Activated CD8-positive, alpha-beta memory T cell treated with anti-CD3 and anti-CD28 coated beads, Interleukin-2, amount 10 ng/mL, durations not matched to agents 7 days and 5 days (primary cell): Measurements from ENCODE around the gene SRSF11. TPM values are rescaled to one million over a fixed set of nuclear protein-coding genes. Genes with fewer than 3 reads are reported as not detected.
A peak's percentile ranks its signal among the peaks of the same experiment; 100 is the strongest.
"Not testable (repeated sequence)": the region's sequence is repeated elsewhere in the genome, so short reads cannot be mapped to it uniquely, and the experiment has no call there.

Experiments used
- ATAC-seq: fragments of 150-1000 bp; cut with Tn5 transposase; one replicate; pipeline ENCODE4 v1.10.0; 2021; ENCODE audit warnings: moderate library complexity
- CTCF ChIA-PET: fragments of 350-600 bp; sonication (Branson Sonifier 250); formaldehyde crosslinking; loops from one replicate; lab custom pipeline; 2021; ENCODE audit warnings: antibody characterized with exemption; lab: Charles Lee
- DNase-seq: peaks from one replicate; pipeline ENCODE4 v3.0.0-alpha.2; 2020
- H3K27ac Mint-ChIP-seq: one replicate; pipeline ENCODE4 v1.8.0; 2021; ENCODE audit warnings: mild to moderate bottlenecking, mixed read lengths
- H3K27me3 Mint-ChIP-seq: one replicate; pipeline ENCODE4 v1.8.0; 2021; ENCODE audit warnings: mixed read lengths
- H3K36me3 Mint-ChIP-seq: one replicate; pipeline ENCODE4 v1.8.0; 2021; ENCODE audit warnings: mild to moderate bottlenecking, mixed read lengths
- H3K4me1 Mint-ChIP-seq: one replicate; pipeline ENCODE4 v1.8.0; 2021; ENCODE audit warnings: mixed read lengths
- H3K4me3 Mint-ChIP-seq: one replicate; pipeline ENCODE4 v1.8.0; 2021; ENCODE audit warnings: mild to moderate bottlenecking, moderate library complexity, mixed read lengths
- H3K9me3 Mint-ChIP-seq: one replicate; pipeline ENCODE4 v1.8.0; 2022; ENCODE audit warnings: low read depth, mixed read lengths
- total RNA-seq, 2 experiments: library from RNA; stranded (reverse); gene quantifications; one replicate each; pipeline ENCODE4 v1.2.3, GENCODE V29; 2021

SRSF11 gene
- total RNA-seq: 100 to 1,000 TPM; 190 to 196 TPM

- DNase-seq (peak; percentile 97), ATAC-seq (peak; percentile 96)
- Mint-ChIP-seq H3K4me1 (peaks cover 44% of the 10 kb centered on the region), H3K9me3 (no peaks in the 10 kb centered on the region), H3K4me3 (peak within 1 kb of the TSS; percentile 88), H3K36me3 (peaks cover 34% of the 10 kb centered on the region), H3K27ac (peak within 1 kb of the TSS; percentile 94), H3K27me3 (no peaks in the 10 kb centered on the region)
- CTCF ChIA-PET: interaction anchor here (1.2 to 2.8 kb wide), 5 partner anchors 10 to 132 kb away, joined by 4 to 18 read pairs (median 8); partner anchors contain the start of gene ANKRD13C
Measured at GRCh38 chr1:70221238-70222121, at the start of gene SRSF11. Gene SRSF11 (plus strand): TSS chr1:70221380. CDS start chr1:70221637, 257 bp downstream.

- H3K27ac Mint-ChIP-seq: no peak overlapping the region
- H3K4me3 Mint-ChIP-seq: no peak overlapping the region
- CTCF ChIA-PET: no interaction called here
- no peaks in the 10 kb centered on the region for H3K9me3 Mint-ChIP-seq
- H3K36me3 Mint-ChIP-seq: peaks cover 28% of the 10 kb centered on the region
- no peaks in the 10 kb centered on the region for H3K27me3 Mint-ChIP-seq
- H3K4me1 Mint-ChIP-seq: peaks cover 12% of the 10 kb centered on the region
- DNase-seq (no peak), ATAC-seq (no peak)
Measured at GRCh38 chr1:70171512-70171911, 49.7 kb upstream of the SRSF11 start.

- H3K4me3 Mint-ChIP-seq, H3K9me3 Mint-ChIP-seq, H3K4me1 Mint-ChIP-seq, DNase-seq, H3K27ac Mint-ChIP-seq, H3K27me3 Mint-ChIP-seq, CTCF ChIA-PET, ATAC-seq: not testable (repeated sequence)
- H3K36me3 Mint-ChIP-seq: peaks cover 26% of the 10 kb centered on the region
Measured at GRCh38 chr1:70185181-70185580, 36.0 kb upstream of the SRSF11 start.

- no peak overlapping the region for H3K4me3 Mint-ChIP-seq
- CTCF ChIA-PET: no interaction called here
- ATAC-seq: no peak
Measured at GRCh38 chr1:70188522-70188921, 32.7 kb upstream of the SRSF11 start.

GRCh38 chr1:70190180-70190579 is 31.0 kb upstream of the SRSF11 start:
- peaks cover 23% of the 10 kb centered on the region for H3K36me3 Mint-ChIP-seq
- CTCF ChIA-PET: no interaction called here
- H3K27me3 Mint-ChIP-seq: no peaks in the 10 kb centered on the region
- DNase-seq (no peak), ATAC-seq (no peak)
- H3K9me3 Mint-ChIP-seq: no peaks in the 10 kb centered on the region
- peaks cover 5% of the 10 kb centered on the region for H3K4me1 Mint-ChIP-seq
- H3K4me3 Mint-ChIP-seq: no peak overlapping the region
- no peak overlapping the region for H3K27ac Mint-ChIP-seq

More at GRCh38 chr1:70188522-70188921, 32.7 kb upstream of the SRSF11 start:
- peaks cover 5% of the 10 kb centered on the region for H3K4me1 Mint-ChIP-seq
- H3K27ac Mint-ChIP-seq: no peak overlapping the region
- no peaks in the 10 kb centered on the region for H3K27me3 Mint-ChIP-seq
- H3K36me3 Mint-ChIP-seq: peaks cover 27% of the 10 kb centered on the region
- H3K9me3 Mint-ChIP-seq: no peaks in the 10 kb centered on the region
- no peak for DNase-seq

- not testable (repeated sequence) for H3K27me3 Mint-ChIP-seq, DNase-seq, H3K9me3 Mint-ChIP-seq, H3K27ac Mint-ChIP-seq, ATAC-seq, H3K4me1 Mint-ChIP-seq, H3K4me3 Mint-ChIP-seq
- CTCF ChIA-PET: interaction anchor here (1.3 kb wide), 1 partner anchor 9 kb away, joined by 3 read pairs; no protein-coding TSS in a partner anchor
- peaks cover 14% of the 10 kb centered on the region for H3K36me3 Mint-ChIP-seq
Measured at GRCh38 chr1:70192446-70192845, 28.7 kb upstream of the SRSF11 start.

- Mint-ChIP-seq H3K4me3 (no peak overlapping the region), H3K27me3 (no peaks in the 10 kb centered on the region), H3K9me3 (no peaks in the 10 kb centered on the region), H3K4me1 (peaks cover 5% of the 10 kb centered on the region), H3K36me3 (peaks cover 11% of the 10 kb centered on the region), H3K27ac (no peak overlapping the region)
- CTCF ChIA-PET: no interaction called here
- ATAC-seq (no peak), DNase-seq (no peak)
Measured at GRCh38 chr1:70194601-70195000, 26.6 kb upstream of the SRSF11 start.

- Mint-ChIP-seq H3K27me3 (no peaks in the 10 kb centered on the region), H3K27ac (no peak overlapping the region), H3K9me3 (no peaks in the 10 kb centered on the region), H3K4me1 (peaks cover 2% of the 10 kb centered on the region), H3K4me3 (no peak overlapping the region), H3K36me3 (peaks cover 11% of the 10 kb centered on the region)
- ATAC-seq (no peak), DNase-seq (no peak)
- CTCF ChIA-PET: interaction anchor here (1.6 kb wide), 1 partner anchor 10 kb away, joined by 3 read pairs; no protein-coding TSS in a partner anchor
Measured at GRCh38 chr1:70195342-70195741, 25.8 kb upstream of the SRSF11 start.

- DNase-seq (no peak), ATAC-seq (no peak)
- Mint-ChIP-seq H3K27me3 (no peaks in the 10 kb centered on the region), H3K4me3 (no peak overlapping the region), H3K27ac (no peak overlapping the region), H3K4me1 (peaks cover 5% of the 10 kb centered on the region), H3K9me3 (no peaks in the 10 kb centered on the region), H3K36me3 (peaks cover 11% of the 10 kb centered on the region)
- CTCF ChIA-PET: interaction anchor here (1.0 to 1.6 kb wide), 3 partner anchors 11 to 25 kb away, joined by 3 to 4 read pairs (median 3); partner anchors contain the start of gene SRSF11
Measured at GRCh38 chr1:70196333-70196732, 24.8 kb upstream of the SRSF11 start.

GRCh38 chr1:70200065-70200464 is 21.1 kb upstream of the SRSF11 start:
- H3K4me1 Mint-ChIP-seq: peaks cover 30% of the 10 kb centered on the region
- no peaks in the 10 kb centered on the region for H3K9me3 Mint-ChIP-seq
- H3K36me3 Mint-ChIP-seq: peaks cover 2% of the 10 kb centered on the region
- H3K4me3 Mint-ChIP-seq: no peak overlapping the region
- H3K27me3 Mint-ChIP-seq: no peaks in the 10 kb centered on the region
- CTCF ChIA-PET: no interaction called here
- no peak for DNase-seq
- no peak for ATAC-seq
- H3K27ac Mint-ChIP-seq: no peak overlapping the region

- ATAC-seq (no peak), DNase-seq (no peak)
- Mint-ChIP-seq H3K36me3 (peaks cover 3% of the 10 kb centered on the region), H3K4me1 (peaks cover 35% of the 10 kb centered on the region), H3K4me3 (no peak overlapping the region), H3K27ac (no peak overlapping the region), H3K27me3 (no peaks in the 10 kb centered on the region), H3K9me3 (no peaks in the 10 kb centered on the region)
- CTCF ChIA-PET: no interaction called here
Measured at GRCh38 chr1:70202173-70202758, 18.9 kb upstream of the SRSF11 start.

GRCh38 chr1:70204139-70204538 is 17.0 kb upstream of the SRSF11 start:
- Mint-ChIP-seq H3K36me3 (peaks cover 10% of the 10 kb centered on the region), H3K27me3 (no peaks in the 10 kb centered on the region), H3K4me3 (peak overlapping the region; percentile 91), H3K9me3 (no peaks in the 10 kb centered on the region), H3K27ac (peak overlapping the region; percentile 23), H3K4me1 (peaks cover 51% of the 10 kb centered on the region)
- no peak for DNase-seq
- CTCF ChIA-PET: interaction anchor here (1.5 kb wide), 1 partner anchor 877 kb away, joined by 6 read pairs; the partner anchor contains the start of gene ZRANB2
- no peak for ATAC-seq

- CTCF ChIA-PET: interaction anchor here (1.5 kb wide), 1 partner anchor 877 kb away, joined by 6 read pairs; the partner anchor contains the start of gene ZRANB2
Measured at GRCh38 chr1:70204600-70204999, 16.6 kb upstream of the SRSF11 start.

More at GRCh38 chr1:70204600-70204999, 16.6 kb upstream of the SRSF11 start:
- Mint-ChIP-seq H3K4me3 (peak overlapping the region; percentile 91), H3K4me1 (peaks cover 55% of the 10 kb centered on the region), H3K27me3 (no peaks in the 10 kb centered on the region), H3K9me3 (no peaks in the 10 kb centered on the region), H3K27ac (peak overlapping the region; percentile 100), H3K36me3 (peaks cover 10% of the 10 kb centered on the region)
- no peak for ATAC-seq
- no peak for DNase-seq
